ENCODE measurements around the gene RNF19B.

GRCh38 chr1:32920833-32921232, 43.8 kb downstream of the RNF19B start:
- no peak for TF ChIP-seq CTCF (IDR thresholded peaks at IDR 0.05; ENCODE audit: low read depth, low read length)
- no peak for TF ChIP-seq EZH2phosphoT487 (IDR thresholded peaks at IDR 0.05; ENCODE audit: low read depth)

All from OCI-LY3 (cell line).